GM23248 (cell line): Measurements from ENCODE around the gene FAM83F.

Source experiments
- EZH2 ChIP-seq: fragments of 200-600 bp; sonication (generic); IDR thresholded peaks from 2 replicates; pipeline ENCODE4 v1.6.1; 2018; ENCODE audit warnings: antibody characterized with exemption, mild to moderate bottlenecking; ENCODE audit not compliant: insufficient read depth, poor library complexity, severe bottlenecking
- EZH2phosphoT487 ChIP-seq: fragments of 200-600 bp; sonication (generic); IDR thresholded peaks from 2 replicates; pipeline ENCODE4 v1.6.1; 2018; ENCODE audit warnings: antibody characterized with exemption, moderate library complexity, mild to moderate bottlenecking, low read depth; ENCODE audit not compliant: insufficient read depth

DNA sequence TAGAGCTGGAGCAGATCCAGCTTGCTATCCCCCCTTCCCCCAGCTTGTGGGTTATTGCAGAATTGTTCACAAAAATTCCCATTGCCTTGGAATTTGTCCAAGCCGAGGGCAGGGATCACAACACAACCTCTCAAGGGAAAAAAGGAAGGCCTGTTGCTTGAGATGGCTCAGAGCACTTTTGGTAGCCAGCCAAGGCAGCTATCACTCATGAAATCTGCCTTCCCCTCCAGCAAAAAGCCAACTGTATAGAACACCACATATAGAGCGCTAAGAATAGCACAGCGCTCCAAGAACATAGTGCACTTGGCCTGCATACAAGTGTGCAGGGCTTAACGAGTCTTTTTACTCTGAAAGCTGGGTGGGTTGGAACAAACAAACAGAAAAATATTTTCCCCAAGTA lies 46.2 kb downstream of the FAM83F start:
- TF ChIP-seq EZH2 (no peak), EZH2phosphoT487 (no peak)
